GM19463 (cell line): ENCODE results near the gene FYB1.
"Not testable (repeated sequence)": the region's sequence is repeated elsewhere in the genome, so short reads cannot be mapped to it uniquely, and the experiment has no call there.

Experiments
- ATAC-seq: cut with Tn5 transposase; IDR thresholded peaks from one replicate; pipeline ENCODE4 v1.9.1; 2021; ENCODE audit warnings: mild to moderate bottlenecking, moderate library complexity; ENCODE audit not compliant: unreplicated experiment

Gene FYB1

DNA sequence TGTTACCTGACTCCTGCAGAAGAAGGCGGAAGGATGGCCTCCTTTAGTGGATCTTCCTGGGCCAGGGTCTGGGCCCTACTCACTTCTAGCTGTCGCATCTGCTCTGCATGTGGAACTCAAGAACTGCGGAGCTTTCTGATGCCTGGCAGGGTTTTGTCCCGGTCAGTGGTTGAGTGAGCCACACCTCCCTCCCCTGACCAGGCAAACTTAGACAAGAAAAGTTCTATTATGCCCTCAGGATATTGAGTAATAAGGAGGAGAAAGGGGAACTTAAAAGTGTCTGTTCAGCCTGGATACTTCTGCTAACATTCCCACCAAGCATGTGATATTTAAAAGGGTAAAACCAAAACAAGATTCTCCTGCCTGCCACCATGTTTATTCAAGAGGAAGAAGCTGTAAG is at the start of gene FYB1:
Gene FYB1 (minus strand): TSS at position 127 of the 400 bp plus-strand sequence. CDS start 16,603 bp downstream, outside the sequence.
- no peak for ATAC-seq

DNA sequence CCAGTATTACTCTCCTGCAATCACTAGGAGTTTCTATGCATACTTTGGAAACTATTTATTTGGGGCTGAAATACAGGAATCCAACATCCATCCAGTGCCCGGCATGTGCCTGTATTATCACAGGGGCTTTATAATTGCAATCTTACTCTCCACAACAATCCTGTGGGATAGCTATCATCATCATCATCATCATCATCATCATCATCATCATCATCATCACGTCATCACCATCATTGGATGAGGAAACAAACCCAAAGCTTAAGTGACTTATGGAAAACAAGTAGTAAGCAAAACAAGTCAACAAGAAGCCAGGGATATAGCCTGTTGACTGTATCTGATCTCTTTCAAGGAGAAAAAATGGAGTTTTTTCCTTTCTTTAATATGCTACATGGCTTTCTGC is 47.8 kb upstream of the FYB1 start:
- no peak for ATAC-seq

DNA sequence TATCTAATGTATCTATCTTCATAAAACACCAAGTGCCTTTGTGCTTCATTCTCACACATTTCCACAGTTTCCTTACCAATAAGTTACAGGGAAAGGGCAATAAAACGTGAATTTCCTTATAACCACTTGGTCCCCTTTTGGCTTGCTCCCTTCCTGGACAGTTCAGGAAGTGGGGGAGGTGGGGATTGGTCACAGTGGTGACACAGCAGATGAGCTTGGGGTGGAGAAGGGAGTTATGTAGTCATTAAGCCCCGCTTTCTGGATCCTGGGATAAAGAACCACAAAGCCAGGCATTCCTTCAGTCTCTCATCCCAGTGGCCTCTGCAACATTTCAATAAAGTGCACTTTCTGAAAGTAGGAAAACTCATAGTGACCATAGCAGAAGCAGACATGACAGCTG is 47.1 kb upstream of the FYB1 start:
- no peak for ATAC-seq

DNA sequence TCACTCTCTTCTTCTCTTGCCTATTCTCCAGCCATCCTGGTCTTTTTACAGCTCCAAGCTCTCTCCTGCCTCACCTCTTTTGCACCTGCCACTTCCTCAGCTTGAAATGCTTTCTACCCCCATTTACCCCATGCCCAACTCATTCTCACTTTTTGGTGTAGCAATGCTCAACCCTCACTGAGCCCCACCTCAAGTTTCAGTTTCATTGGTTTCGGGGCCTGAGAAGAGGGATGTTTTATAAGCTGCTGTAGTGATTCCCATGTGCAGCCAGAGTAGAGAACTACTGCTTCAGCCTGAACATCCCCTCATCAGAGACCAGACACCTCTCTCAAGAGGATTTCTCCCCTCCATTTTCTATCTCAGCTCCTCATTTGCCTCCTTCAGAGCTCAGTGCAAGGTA is 45.2 kb upstream of the FYB1 start:
- peak; percentile 88 for ATAC-seq

- no peak for ATAC-seq
Measured at GRCh38 chr5:39262981-39263380, 43.6 kb upstream of the FYB1 start.

DNA sequence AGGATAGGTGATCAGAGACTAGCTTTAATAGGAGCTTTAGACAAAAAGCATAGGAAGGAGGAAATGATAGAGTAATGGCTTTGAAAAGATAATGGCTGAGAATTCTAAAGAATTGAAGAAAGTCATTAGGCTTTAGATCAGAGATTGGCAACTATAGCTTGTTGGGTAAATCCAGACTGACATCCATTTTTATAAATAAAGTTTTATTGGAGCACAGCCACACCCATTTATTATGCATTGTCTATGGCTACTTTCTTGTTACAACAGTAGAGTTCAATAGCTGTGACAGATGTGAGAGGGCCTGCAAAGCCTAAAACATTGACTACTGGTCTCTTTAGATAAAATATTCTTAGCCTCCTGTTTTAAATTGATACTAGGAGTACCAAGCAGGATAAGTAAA is 40.7 kb upstream of the FYB1 start:
- no peak for ATAC-seq

GRCh38 chr5:39257554-39257953 is 38.2 kb upstream of the FYB1 start:
- no peak for ATAC-seq

DNA sequence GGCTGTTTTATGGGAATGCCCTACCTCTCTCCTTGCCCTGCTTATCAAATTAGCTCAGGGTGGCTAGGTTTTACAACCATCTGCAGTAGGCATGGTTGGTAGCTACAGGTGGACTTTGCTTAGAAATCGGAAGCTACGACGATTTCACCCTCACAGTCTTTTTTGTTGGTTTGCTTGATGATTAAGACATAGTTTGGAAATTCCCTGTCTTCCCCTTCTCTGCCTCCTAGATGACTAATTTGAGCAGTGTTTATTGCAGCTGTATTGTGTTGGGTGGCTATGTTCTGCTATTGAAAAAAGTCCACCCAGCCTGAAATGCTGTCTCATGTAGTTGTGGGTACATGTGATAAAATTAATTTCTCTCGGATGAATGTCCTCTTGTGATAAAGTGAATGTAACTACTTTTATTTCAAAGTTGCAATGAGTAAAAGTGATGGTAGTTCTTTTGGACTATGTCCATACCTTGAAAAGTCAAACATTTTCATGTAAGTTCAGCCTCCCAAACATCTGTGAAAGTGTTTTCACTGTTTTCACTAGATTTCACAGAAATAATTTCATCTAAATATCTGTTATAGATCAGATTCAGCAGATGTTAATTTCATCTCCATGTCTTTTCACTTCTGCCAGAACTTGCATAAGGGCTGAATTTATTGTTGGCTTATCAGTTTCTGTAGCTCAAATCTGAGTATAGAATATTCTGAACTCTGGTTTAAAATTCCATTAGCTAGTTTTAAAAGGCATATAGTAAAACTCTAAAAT is 37.3 kb upstream of the FYB1 start:
- ATAC-seq = peak; percentile 87

DNA sequence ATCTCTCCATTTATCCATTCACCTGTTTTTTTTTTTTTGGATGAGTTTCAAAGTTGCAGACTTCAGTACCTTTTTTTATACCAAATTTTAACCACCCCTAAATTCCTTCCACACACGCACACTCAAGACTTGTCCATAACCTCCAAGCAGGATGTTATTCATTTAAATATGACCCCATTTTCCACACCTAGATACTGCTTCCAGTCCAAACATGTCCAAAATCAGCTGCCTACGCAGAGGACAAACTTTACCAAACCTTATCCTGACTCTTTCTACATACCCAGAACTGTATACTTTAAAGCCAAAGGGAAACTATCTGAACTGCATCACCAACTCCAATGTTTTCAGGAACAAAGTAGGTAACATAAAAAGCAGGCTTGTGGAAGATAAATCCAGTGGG is 36.0 kb upstream of the FYB1 start:
- ATAC-seq = no peak

DNA sequence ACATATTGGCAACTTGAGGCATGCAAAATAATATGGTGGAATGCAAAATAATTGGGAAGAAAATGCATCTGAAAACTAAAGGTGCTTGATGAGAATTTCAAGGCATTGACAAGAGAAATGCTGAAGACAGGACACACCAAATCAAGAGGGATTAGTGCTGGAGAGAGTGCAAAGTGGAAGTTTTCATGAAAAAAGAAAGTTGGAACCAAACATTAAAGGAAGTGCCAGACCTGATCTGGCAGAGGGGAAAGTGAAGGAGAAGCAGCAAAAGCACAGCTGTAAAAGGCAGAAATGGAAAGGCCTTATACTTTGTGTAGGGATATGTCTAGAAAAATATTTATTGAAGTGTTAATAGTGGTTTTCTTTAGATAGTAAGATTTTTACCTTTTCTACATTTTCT is 35.3 kb upstream of the FYB1 start:
- no peak for ATAC-seq

DNA sequence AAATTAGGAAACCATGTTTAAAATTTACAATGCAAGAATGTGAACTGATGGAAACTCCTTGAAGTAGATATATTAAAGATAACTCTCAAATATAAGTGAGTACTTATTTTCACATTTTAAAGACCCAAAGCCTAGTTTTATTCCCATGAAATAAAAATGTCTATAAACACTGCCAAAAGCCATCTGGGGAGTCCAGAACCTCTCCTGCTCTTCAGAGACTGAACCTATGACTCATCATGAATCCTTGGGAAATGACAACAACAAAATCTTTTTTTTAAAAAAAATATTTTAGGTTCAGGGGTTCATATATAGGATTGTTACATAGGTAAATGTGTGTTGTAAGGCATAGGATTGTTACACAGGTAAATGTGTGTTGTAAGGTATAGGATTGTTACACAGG is 33.8 kb upstream of the FYB1 start:
- no peak for ATAC-seq

GRCh38 chr5:39249564-39250274 is 30.4 kb upstream of the FYB1 start:
- no peak for ATAC-seq

- no peak for ATAC-seq
Measured at GRCh38 chr5:39249069-39249468, 29.7 kb upstream of the FYB1 start.

DNA sequence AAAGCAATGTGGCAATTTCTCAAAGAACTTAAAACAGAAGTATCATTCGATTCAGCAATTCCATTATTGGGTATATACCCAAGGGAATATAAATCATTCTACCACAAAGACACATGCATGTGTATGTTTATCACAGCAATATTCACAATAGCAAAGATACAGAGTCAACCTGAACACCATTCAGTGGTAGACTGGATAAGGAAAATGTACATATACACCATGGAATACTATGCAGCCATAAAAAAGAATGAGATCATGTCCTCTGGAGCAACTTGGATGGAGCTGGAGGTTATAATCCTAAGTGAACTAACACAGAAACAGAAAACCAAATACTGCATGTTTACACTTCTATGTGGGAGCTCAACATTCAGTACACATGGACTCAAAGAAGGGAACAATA is 21.4 kb upstream of the FYB1 start:
- no peak for ATAC-seq

- ATAC-seq = no peak
Measured at GRCh38 chr5:39238366-39239105, 19.2 kb upstream of the FYB1 start.

DNA sequence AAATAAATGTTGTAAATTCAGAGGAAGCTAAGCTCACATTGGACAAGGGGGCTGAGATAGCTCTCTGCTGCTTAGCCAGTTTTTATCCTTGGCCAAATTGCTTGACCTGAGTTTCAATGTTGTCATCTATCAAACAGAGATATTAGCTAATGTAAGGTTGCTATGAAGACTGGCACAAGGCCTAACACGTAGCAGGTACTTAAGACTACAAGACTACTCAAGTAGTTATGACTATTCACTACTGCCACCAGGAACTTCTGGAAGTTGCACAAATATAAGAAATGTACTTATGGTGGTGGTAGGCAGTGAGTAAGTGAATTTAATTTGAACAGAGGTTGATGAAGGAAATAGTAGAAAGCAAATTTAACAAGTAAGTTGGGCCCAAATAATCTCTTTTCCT is 17.4 kb upstream of the FYB1 start:
- ATAC-seq = no peak

DNA sequence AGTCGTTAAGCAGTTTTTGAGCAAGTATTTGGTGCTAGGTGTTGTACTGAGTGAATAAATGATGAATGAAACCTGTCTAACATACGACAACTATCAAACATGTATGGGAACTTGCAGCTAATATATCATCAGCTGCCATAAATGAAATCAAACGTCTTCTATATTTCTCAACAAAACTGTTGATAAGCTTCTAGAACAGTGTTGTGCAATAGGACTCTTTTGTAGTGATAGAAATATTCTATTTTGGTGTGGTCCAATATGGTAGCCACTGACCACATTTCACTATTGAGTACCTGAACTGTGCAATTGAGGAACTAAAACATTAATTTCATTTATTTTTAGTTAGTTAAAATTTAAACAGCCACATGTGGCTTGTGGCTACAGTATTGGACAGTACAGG is 16.3 kb upstream of the FYB1 start:
- ATAC-seq = no peak

DNA sequence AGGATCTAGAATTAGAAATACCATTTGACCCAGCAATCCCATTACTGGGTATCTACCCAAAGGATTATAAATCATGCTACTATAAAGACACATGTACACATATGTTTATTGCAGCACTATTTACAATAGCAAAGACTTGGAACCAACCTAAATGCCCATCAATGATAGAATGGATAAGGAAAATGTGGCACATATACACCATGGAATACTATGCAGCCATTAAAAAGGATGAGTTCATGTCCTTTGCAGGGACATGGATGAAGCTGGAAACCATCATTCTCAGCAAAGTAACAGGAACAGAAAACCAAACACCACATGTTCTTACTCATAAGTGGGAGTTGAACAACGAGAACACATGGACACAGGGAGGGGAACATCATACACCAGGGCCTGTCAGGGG is 15.1 kb upstream of the FYB1 start:
- not testable (repeated sequence) for ATAC-seq

- ATAC-seq = no peak
Measured at GRCh38 chr5:39233783-39234182, 14.4 kb upstream of the FYB1 start.

GRCh38 chr5:39231705-39232525 is 12.6 kb upstream of the FYB1 start:
- ATAC-seq = peak; percentile 62

- ATAC-seq = no peak
Measured at GRCh38 chr5:39228596-39228995, 9.2 kb upstream of the FYB1 start.
